Activated T-cell treated with anti-CD3 and anti-CD28 coated beads for 48 hours (primary cell): Measurements from ENCODE around the gene PFKFB4.

ENCODE experiments used
- DNase-seq: peaks from one replicate; pipeline ENCODE4 v3.0.0-alpha.2; 2020; ENCODE audit warnings: low read depth

The PFKFB4 gene

DNA sequence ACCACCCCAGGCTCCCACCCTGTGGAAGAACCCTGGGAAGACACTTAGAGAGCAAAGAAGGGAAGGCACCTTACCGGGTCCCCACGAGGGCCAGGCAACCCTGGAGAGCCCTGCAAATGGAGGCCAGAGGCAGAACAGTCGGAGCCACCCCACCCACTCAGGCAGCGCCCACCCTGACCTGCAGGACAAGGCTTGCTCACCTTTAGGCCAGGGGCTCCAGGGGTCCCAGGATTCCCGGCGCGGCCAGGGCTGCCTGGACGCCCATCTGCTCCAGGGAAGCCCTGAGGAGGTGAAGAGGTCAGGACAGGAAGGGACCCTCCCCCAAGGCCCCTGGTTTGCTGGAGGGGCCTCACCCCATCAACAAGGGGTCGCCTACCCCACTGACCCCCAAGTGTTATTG is 28.2 kb upstream of the PFKFB4 start:
- no peak for DNase-seq

DNA sequence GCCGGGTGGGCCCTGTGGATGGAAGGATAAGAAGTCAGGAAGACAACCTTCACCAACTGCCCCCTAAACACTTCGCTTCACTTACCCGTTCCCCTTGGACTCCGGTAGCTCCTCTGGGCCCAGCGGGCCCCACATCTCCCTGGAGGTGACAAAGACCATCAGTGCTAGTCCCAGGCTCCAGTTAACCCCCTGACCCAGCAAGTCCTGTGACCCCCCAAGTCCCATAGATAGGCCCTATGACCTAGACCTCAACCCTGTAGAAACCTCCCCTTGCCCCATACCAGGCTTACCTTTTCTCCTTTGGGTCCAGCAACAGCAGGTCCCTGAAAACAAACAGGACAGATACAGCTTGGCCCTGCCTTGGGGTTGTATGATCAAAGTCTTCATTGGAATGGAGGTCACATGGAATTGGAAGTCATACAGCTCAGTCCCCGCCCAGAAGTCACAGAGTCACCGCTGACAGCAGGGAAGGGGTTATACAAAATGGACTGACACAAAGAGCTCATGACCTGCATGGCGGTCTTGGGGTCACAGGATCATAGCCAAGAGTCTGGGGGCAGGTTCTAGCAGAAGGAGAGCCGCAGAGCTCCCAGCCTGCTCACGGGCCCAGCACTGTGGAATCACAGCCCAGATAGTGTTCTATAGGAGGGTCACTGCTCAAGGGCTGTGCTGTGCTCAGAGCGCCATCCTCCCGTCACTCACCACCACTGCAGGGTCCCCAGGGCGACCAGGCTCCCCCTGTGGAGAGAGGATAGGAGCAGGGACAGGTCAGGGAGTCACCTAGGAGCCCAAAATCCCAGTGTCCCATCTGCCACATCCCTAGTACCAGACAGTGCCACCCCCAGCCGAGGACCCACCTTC is 25.2 kb upstream of the PFKFB4 start:
- DNase-seq = no peak

DNA sequence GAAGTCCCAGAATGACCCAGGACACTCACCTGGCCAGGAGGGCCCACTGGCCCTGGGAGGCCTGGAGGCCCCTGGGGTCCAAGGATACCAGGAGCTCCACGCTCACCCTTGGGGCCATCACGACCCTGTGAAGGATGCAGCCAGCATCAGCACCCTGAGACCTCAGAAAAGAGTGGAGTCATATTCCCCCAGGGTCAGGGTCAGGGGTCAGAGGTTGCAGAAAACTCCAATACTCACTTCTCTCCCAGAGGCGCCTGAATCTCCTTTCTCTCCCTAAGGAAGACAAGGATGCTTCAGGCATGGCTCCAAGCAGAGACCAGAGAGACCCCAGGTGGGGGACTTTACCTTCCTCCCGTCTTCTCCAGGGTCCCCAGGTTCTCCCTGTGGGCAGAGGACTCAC is 20.0 kb upstream of the PFKFB4 start:
- no peak for DNase-seq

DNA sequence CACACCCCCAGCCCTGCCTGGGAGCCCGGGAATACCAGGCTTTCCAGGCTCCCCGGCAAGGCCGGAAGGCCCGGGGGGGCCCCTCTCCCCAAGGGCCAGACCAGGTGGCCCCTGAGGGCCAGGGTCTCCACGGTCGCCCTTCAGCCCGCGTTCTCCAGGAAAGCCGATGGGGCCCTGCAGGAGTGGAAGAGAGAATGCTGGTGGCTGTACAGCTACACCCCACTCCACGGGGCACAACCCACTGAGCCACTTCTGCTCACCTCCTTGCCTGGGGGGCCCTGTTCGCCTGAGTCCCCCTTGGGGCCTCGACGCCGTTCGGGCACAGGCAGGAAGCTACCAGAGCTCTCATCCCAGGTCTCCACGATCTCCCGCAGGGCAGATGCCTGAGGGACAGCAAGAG is 18.8 kb upstream of the PFKFB4 start:
- no peak for DNase-seq

DNA sequence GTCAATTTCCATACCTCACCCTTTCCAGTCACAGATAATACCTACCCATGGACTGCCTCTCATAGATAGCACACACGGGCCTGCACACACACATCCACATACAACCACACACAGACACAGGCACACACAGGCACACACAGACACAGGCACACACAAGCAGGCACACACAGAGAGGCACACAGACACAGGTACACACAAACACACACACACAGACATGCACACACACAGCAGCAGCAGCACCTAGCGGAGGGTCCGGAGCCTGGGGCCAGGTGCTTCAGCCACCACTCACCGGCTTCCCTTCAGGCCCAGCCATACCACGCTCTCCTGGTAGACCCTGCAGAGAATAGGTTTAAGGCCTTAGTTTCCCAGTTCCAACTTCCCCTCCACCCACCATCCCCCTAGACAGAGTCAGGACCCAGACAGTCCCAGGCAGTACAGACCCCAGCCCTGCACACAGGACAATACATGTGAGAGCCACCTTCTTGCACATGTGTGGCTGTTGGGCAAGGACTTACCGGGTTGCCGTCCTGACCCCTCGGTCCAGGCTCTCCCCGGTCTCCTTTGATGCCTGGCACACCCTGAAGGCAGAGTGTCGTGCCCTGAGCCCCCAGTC is 17.5 kb upstream of the PFKFB4 start:
- no peak for DNase-seq

DNA sequence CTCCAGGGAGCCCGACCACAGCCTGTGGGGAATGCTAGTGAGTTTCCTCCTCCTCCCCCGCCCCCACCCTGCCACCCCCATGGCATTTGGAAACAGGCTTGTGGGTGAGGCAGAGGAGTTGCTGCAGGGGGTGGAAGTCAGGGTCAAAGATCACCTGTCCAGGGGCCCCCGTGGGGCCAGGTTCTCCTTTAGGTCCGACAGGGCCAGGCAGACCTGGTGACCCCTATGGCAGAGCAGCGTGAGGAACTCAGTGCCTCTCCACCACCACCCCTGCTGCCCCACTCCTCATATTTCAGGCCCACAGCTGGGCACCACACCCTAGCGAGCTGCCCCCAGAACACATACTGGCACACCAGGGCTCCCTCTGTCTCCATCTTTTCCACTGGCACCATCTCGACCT is 15.9 kb upstream of the PFKFB4 start:
- no peak for DNase-seq

DNA sequence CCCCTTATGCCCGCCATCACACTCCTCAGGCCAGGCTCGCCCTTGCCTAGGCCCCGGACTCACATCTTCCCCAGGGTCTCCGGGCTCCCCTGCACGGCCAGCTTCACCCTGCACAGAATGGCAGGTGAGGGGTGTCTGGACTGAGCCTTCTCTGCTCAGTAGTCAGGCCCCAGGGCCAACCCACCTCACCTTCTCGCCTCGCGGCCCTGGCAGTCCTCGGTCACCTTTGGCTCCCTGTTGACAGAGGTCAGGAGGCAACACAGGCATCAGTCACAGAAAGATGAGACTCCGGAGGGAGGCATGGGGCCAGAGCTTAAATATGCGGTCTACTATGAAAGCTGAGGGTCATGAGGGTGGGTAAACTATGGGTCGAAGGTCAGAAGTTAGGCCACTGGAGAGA is 15.3 kb upstream of the PFKFB4 start:
- DNase-seq = no peak

DNA sequence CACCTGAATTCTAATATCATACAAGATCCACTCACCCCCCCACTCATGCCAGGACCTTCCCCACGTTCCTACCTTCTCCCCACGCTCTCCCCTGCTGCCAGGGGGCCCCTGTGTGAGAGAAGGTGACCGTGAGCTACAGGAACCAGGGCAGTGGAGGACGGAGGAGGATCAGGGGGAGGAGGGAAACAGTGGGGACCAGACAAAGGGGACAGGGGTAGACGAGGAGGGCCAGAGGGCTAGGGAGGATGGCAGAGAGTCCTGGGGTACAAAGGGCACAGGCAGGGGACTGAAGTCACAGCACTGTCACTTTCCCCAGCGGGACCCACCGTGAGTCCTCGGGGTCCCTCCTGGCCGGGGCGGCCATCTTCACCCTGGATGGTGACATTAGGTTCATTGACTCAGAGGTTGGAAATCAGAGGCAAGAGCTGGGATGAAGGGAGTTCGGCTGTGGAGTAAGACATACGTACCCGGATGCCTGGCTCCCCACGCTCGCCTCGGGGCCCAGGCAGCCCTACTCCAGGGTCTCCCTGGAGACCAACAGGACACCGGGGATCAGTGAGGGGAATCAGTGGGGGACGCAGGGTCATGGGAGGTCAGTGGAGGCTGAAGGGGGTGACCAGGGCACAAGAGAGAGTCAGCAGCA is 13.3 kb upstream of the PFKFB4 start:
- DNase-seq = no peak

DNA sequence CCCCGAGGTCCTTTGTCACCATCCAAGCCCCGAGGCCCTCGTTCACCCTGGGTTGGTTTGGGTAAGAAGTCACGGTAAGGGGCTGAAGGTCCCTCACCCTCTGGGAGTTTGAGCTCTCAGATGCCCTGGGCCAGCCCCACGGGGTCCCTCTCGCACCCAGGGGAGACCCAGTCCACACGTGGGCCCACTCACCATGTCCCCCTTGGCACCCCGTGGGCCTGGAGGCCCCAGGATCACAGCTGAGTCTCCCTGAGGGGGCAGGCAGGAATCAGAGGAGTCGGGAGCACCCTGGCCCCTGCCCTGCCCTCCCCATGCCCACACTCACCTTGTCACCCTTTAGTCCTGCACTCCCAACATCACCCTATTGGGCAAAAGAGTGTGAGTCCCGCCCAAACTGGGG is 12.8 kb upstream of the PFKFB4 start:
- DNase-seq = no peak

DNA sequence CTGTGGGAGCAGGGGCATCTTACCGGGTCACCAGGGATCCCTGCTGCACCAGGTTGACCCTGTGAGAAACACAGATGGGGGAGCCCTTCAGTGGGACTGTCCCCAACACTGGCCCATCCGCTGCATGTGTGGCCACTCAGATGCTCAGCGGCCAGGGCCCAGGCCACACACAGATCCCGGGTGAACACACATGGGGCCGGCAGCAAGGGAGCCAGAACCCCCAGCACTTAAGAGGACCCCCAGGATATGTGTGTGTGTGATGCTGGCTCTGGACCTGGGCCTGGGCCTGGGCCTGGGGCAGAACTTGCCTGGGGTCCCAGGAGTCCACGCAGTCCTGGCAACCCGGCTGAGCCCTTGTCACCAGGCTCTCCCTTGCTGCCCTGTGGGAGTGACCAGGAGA is 11.9 kb upstream of the PFKFB4 start:
- DNase-seq = no peak

DNA sequence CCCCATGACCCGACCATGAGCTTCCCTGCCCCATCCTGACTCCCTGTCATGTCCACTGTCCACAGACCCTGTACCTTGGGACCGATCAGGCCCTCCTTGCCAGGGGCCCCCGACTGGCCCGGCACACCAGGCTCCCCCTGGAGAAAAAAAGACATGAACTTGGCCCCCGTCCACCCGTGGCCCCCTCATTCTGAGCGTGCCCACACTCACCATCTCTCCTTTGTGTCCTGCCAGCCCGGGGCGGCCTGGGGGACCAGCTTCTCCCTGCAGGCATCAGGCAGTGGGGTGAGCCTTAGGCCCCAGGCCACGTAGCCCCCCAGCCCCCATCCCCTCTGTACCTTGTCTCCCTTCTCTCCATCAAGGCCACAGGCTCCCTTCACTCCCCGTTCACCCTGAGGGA is 10.9 kb upstream of the PFKFB4 start:
- no peak for DNase-seq

DNA sequence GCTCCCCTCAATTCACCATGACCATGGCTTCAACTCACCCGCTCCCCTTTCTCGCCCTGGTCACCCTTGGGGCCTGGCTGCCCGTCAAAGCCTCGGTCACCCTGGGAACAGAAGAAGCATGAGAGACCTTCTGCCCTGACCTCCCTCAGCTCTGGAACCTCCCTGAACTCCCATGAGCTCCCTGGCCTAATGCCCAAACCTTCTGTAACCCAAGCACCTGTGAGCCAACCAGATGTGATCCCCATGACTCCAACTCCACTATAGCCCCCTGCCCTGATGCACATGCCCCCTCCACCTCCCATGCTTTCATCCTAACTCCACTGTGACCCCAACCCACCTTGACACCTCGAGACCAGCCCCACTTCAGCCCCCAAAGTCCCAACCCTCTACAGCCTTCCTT is 10.5 kb upstream of the PFKFB4 start:
- no peak for DNase-seq

DNA sequence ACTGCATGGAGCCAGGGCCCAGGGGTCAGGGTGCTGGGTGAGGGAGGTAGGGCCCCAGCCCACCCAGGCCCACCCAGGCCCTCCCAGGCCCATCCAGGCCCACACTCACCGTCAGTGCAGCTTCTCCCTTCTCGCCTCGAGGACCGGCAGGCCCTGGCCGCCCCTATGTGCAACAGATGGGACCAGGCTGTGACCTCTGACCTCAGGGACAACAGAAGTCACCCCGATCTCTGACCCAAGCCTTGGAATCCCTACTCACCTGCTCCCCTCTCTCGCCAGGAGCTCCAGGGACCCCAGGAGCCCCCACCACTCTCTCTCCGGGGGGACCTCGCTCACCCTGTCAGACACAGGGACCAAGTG is 9.8 kb upstream of the PFKFB4 start:
- DNase-seq = no peak

DNA sequence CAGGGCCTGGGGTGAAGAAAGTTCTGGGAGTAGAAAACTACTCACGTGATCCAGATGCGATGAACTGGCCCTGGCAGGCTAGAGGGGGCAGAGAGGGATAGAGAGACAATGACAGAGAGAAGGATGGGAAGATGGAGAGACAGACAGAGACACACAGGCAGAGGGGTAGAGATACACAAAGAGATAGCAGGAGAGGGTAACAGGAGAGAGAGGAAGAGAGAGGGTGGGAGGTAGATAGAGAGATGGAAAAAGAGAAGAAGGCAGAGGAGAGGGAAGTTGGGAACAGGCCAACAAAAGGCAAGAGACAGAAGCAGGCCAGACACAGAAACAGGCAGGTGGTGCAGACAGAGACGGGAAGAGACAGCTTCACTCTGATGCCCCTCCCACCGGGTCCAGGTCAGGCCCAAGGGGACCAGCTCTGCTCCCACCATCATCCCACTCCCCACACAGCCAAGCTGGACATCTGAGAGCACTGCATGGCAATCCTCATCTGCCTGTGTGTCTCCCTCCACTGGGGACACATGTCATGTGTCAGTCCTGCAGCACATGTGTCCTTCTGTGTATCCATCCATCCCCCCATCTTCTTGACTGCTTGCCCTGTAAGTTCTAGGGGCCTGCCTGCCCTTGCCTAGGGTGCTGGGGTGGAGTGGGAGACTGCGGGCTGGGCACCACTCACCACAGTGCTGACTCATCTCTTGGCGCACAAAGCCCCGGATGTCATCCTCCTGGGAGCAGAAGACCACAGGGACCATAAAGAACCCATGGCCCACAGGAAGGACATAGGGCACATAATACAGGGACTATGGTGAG is 9.2 kb upstream of the PFKFB4 start:
- DNase-seq = no peak

DNA sequence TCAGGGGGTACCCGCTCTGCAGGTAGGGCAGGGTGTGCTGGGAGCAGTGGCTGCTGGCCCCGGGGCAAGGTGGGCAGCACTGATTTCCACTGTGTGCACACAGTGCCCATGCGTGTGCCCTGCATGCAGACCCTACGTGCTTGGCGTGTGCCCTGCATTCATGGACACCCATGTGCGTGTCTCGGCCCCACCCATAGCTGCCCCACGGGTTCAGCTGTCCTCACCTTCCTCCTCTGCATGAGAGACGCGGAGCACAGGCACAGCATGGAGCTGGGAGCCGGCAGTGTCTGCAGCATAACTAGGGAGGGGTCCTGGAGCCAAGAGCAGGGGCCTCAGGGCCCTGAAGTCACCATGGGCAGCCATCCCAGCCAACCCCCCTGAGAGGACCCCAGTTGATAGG is 8.6 kb upstream of the PFKFB4 start:
- no peak for DNase-seq

DNA sequence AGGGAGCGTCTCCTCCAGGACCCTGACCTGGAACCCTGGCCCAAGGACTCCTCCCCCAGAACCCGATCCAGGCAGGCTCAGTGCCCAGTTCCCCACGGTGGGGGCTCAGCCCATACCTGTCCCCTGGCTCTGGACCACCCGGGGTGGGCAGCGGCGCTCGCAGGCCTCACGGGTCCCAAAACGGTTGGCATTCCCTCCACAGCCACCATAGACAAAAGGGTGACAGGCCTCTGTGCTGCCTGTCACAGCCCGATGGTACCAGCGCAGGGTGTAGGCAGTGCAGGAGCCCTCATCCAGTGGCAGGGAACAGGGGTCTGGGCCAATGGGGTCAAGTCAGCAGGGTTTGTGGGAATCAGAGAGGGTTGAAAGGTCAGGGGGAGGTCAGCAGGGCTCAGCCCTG is 8.1 kb upstream of the PFKFB4 start:
- DNase-seq = no peak

DNA sequence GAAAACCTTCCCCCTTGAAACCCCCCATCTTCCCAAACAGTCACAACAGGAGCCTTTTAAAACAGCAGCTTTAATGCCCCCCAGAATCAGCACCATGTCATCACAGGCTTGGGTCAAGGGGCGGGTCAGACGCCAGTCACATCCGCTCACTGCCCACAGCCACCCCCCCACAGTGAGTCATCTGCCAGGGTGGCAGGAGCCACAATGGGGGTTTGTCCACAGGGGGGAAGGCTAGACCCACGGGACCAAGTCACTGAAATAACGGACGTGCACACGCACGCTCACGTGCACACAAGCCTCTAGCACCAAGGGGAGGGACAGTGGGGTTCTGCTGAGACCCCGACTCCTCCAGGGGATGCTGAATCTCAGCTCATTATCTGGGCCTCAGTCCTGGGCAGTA is 7.4 kb upstream of the PFKFB4 start:
- DNase-seq = peak; percentile 24

DNA sequence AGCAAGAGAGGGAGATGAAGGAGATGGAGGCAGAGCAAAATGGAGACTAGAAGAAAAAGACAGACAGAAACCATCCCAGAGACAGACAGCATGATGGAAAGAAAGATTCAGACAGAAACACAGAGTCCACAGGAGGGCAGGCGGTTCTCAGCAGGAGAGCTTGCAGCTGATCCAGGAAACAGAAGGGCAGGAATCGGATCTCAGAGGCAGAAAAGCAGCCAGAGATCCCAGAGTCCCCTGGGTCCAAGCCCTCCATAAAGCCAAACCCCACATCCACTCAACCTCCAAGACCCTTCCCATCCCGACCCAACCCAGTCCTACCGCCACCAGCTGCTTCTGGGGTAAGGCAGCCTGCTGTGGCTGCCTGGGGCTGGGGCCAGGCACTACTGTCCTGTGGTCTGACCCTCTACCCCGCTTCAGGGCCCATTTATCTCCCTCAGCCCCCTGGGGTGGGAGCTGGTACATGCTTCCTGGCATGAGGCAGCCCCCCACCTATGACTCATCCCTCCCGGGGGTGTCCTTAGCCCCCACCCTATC is 6.8 kb upstream of the PFKFB4 start, which contains the start of gene UCN2:
Gene UCN2, minus strand, starts transcription at position 400 of the 537 bp plus-strand sequence. CDS start 657 bp downstream, outside the sequence.
- no peak for DNase-seq

DNA sequence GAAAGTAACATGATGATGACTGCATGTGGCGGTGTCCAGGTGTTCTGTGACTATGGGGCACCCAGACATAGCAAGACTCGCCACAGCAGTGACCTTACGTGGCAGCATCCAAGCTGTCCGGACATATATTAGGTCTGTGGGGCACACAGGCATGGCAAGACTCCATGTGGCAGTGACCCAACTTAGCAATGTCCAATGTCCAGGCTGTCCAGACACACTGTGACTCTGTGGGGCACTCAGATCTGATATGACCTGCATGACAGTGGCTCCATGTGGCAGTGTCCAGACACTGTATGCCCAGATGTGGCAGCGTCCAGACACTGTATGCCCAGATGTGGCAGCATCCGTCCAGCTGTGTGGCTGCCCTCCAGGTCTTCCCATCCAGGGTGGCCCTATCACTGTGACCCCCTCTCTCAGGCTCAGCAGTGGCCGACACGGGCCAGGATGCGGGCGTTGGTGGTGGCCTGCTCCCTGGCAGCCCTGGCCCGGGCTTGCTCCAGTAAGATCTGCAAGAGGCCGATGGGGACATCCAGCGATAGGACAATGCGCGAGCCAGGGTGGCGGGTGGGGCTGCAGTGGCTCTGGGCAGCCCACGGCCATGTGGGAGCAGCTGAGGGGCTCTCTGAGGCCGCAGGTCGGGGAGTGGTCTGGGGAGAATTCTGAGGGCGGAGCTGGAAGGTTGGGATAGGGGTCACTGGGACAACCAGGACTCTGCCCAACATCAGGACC is 5.9 kb upstream of the PFKFB4 start:
- DNase-seq = no peak

DNA sequence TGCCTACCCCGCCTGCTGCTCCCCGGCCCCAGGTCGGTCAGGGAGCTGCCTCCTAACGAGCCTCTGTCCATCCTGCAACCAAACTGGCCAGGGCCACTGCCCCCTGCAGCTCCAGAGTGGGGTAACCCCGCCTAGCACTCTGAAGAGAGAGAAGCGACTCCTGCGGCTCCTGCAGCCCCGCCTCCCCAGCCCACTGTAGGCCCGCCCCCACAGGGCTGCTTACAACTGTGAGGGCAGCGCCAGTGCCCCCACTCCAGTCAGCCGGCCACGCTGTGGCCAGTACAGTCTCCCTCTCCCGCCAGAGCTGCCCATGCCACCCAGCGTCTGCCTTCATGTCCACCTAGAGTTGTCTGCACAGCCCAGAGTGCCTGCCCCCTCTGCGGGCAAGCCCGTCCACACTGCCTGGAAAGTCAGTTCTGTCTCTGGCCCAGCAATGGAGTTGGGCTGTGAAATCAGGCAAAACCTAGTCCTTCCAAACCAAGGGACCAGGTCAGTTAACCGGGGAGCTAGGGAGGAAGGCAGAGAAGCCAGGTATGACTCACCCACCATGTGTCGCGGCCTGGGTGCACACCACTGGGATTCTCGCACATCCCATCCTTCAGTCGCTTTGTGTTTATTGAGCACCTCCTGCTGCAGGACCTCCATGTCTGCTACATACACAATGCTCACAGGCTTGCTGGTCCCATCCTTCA is 4.6 kb upstream of the PFKFB4 start:
- DNase-seq = no peak

DNA sequence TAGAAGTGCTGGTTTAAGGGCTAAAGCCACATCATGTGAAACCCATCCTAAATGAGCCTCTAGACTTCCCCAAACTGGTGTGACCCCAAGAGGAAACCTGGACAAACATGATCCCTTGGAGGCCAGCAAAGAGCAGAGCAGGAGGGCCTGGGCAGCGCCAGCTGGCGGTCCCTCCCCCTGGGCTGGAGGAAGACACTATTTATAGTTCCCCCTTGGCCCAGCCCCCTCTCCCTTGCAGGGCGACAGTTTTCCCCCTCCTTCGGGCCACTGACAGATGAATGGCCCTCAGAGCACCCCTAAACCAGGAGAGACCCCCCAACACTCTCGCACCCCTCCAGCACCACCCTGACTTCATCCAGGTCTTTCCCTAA is 4.0 kb upstream of the PFKFB4 start:
- no peak for DNase-seq
